Coronary artery (tissue), 2 donors: ENCODE measurements around the gene PCK1.

Source experiments
- DNase-seq: peaks from one replicate; pipeline ENCODE4 v3.0.0-alpha.2; 2017; ENCODE audit warnings: low spot score
- H3K27ac ChIP-seq, 2 donors: fragments of 200-600 bp; sonication (generic); one replicate each; pipeline ENCODE4 v1.5.1; 2016 to 2019
- H3K4me3 ChIP-seq: fragments of 200-600 bp; sonication (generic); 2 replicates; pipeline ENCODE4 v1.5.1; 2016; ENCODE audit warnings: mild to moderate bottlenecking, moderate library complexity
- CTCF ChIP-seq: fragments of 200-600 bp; sonication (generic); IDR thresholded peaks from one replicate; pipeline ENCODE4 v1.5.1; 2019; ENCODE audit warnings: antibody characterized with exemption

PCK1 gene

DNA sequence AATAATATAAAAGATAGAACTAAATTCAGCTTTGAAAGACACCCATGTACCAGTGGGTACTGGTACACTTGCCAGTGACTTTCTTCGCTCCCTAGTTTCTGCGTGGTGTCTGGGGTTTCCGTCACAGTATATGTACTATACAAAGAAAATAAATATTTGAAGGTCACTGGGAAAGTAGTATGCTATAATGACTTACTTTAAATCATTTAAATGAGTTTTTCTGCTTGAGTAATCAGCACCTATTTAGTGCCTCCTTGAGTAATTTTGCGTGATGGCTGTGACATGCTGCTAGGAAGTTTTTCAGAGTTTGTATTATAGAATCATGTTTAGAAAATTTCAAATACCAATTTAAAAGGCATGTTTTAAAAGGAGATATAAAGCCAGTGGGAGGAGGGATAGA is 32.8 kb upstream of the PCK1 start:
- no peak for TF ChIP-seq CTCF
- no peak overlapping the region for H3K4me3 ChIP-seq
- DNase-seq = no peak
- H3K27ac ChIP-seq = no peak overlapping the region

DNA sequence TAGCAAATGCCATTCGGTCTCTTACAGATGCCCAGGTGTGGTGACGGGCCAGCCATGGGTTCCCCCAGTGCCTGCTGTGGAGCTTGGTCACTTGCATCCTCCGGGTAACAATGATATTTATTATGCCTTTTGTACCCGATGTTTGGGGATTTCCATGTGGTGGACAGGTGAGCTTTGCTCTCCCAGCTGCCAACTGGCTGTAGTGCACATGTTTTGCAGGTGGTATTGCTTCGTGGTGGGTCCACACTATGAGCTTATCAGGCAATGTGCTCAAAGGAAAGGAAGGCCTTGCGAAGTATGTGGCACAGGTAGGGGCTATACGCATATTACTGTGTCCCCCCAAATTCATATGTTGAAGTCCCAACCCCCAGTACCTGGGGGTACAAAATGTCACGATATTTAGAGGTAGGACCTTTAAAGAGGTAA is 31.7 kb upstream of the PCK1 start:
- no peak for DNase-seq
- TF ChIP-seq CTCF = no peak

GRCh38 chr20:57529810-57530209 is 31.1 kb upstream of the PCK1 start:
- Histone ChIP-seq H3K4me3 (no peak overlapping the region), H3K27ac (no peak overlapping the region)
- no peak for TF ChIP-seq CTCF
- DNase-seq = no peak

More for the DNA sequence above, 31.7 kb upstream of the PCK1 start:
- H3K4me3 ChIP-seq = no peak overlapping the region
- no peak overlapping the region for H3K27ac ChIP-seq

GRCh38 chr20:57530327-57530981 is 30.5 kb upstream of the PCK1 start:
- Histone ChIP-seq H3K27ac (no peak overlapping the region), H3K4me3 (no peak overlapping the region)
- no peak for DNase-seq
- no peak for TF ChIP-seq CTCF

GRCh38 chr20:57532104-57532503 is 28.8 kb upstream of the PCK1 start:
- TF ChIP-seq CTCF = no peak
- Histone ChIP-seq H3K4me3 (no peak overlapping the region), H3K27ac (no peak overlapping the region)
- no peak for DNase-seq

DNA sequence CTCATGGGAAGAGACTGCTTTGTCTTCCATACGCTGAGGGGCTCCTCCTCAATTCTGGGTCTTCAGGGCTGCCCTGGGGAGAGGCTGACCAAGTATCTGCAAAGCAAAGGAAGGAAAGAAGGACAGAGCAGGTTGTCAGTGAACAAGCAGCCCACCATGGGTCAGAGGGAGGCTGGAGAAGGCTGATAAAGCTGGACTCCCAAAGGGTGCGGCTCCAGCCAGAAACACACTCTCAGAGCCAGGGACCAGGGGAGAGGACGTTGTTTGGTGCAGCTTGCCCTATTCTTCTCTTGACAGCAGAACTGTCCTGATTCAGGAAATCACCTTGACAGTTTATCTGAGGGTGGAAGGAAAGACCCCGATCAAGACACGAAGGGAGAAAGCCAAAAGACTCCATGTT is 25.6 kb upstream of the PCK1 start:
- no peak overlapping the region for H3K27ac ChIP-seq
- H3K4me3 ChIP-seq = no peak overlapping the region
- DNase-seq = no peak
- no peak for TF ChIP-seq CTCF

DNA sequence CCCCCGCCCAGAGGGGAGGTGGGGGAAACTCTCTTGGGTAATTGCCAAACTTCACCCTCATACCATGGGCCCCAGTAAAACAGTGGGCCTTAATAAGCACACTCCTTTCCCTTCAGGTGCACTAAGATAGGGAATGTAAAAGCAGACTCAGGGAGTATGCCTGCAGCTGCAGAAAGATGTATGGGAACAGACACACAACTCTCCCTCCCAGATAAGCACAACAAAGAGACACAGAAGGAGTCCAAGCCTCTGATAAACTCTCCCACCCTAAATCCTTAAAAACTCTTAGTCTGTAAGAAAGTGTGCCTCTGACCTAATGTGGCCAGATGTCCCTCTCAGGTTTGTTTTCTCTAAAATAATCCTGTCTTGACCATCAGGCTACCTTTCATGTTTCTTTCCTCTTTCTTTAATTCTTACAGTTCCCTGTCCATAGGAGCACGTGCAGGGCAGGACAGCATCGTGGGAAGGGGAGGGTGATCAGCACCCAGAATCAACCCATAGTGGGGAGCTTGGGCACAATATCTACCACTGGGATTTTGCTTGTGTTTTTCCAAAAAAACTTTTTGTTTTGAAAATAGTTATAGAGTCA is 24.7 kb upstream of the PCK1 start:
- Histone ChIP-seq H3K4me3 (no peak overlapping the region), H3K27ac (no peak overlapping the region)
- no peak for TF ChIP-seq CTCF
- DNase-seq = no peak
